Fibroblast of peridontal ligament (primary cell): ENCODE data around the gene CMTM1.
"Not testable (repeated sequence)": the region's sequence is repeated elsewhere in the genome, so short reads cannot be mapped to it uniquely, and the experiment has no call there.

Experiments used
- DNase-seq: peaks from one replicate; pipeline ENCODE4 v3.0.0-alpha.2; 2010; ENCODE audit errors: extremely low read depth

CMTM1 gene

GRCh38 chr16:66591018-66591417 is 24.8 kb downstream of the CMTM1 start:
- no peak for DNase-seq

DNA sequence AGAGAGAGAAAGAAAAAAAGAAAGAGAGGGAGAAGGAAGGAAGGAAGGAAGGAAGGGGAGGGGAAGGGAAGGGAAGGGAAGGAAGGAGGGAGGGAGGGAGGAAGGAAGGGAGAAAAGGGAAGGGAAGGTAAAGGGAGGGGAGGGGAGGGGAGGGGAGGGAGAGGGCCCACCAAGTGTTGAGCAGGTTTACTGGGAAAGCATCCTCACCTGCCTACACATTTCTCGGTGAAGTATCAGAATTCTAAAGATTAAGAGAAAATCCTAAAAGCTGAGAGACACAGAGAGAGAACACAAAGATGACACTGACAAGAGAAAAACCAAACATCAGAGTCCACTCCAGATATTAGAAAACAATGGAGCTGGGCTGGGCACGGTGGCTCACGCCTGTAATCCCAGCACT is 26.0 kb downstream of the CMTM1 start:
- DNase-seq: no peak

DNA sequence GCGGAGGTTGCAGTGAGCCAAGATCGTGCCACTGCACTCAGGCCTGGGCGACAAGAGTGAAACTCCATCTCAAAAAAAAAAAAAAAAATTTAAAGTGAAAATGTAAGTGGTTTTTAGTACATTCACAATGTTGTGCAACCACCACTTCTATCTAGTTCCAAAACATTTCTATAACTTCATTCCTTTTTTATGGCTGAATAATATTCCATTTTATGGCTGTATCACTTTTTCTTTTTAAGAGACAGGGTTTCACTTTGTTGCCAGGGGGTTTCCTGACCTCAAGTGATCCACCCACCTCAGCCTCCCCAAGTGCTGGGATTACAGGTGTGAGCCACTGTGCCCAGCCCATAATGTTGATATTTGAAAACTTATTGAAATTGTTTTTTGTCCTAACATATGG is 26.6 kb downstream of the CMTM1 start:
- DNase-seq: no peak

DNA sequence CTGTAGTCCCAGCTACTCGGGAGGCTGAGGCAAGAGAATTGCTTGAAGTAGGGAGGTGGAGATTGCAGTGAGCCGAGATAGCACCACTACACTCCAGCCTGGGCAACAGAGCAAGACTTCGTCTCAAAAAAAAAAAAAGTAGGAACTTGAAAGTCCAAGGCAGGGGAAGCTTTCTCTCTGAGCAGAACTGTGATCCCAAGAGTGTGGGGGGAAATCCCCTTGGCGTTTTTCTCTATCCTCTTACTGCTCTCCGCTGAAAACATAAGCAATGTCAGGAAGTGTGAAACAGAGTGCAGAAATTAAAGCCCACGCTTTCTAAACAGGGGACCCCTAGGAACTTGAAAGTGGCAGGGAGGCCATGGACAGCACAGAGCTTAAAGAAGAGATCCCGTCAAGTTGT is 28.5 kb downstream of the CMTM1 start:
- no peak for DNase-seq

DNA sequence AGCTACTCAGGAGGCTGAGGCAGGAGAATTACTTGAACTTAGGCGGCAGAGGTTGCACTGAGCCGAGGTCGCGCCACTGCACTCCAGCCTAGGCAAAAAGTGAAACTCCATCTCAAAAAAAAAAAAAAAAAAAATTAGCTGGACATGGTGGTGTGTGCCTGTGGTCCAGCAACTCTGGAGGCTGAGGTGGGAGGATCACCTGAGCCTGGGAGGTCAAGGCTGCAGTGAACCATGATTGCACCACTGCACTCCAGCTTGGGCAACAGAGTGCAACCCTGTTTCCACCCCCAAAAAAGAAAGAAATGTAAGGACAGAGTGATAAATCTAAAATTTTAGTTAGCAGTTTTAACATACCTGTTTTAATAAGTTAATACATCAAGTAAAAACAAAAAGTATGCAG is 30.3 kb downstream of the CMTM1 start:
- not testable (repeated sequence) for DNase-seq

- no peak for DNase-seq
These were observed 31.0 kb downstream of the CMTM1 start for GRCh38 chr16:66596986-66597848.

DNA sequence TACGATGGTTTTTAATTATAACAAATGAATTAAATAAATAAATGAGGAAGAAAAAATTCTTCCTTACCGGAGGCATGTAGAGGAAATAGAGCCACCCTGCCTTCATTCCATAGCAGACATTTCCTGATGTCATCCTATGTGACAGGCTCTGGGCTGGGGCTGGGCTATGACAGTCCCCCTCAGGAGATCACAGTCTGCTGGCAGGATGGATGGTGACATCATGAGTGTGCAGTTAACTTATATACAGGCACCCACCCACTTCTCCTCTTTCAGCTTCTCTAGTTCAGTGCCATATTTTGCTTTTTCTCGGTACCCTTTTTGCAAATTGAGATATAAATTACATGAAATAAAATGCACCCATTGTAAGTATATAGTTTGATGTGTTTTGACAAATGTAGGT is 31.9 kb downstream of the CMTM1 start:
- no peak for DNase-seq

- DNase-seq: no peak
These were observed 33.5 kb downstream of the CMTM1 start for GRCh38 chr16:66599726-66600125.

GRCh38 chr16:66600477-66600876 is 34.2 kb downstream of the CMTM1 start:
- DNase-seq: no peak

DNA sequence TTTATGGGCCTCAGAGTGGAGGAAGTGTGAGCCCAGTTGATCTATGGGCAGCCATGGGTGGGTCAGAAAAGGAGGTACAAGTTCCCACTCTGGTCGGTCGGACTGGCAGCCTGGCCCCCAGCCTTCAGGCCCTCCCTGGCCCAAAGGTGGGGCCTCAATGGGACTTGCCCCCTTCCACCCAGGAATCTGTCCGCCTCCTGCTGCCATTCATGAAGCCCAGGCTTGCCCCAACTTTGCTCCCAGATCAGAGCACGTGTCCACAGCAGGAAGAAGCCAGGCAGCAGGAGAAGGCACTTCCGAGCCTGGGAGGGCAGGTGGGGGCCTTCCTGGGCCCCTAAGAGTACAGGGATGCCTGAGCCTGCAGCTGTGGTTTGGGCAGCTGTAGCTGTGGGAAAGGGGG is 35.2 kb downstream of the CMTM1 start:
- no peak for DNase-seq

- DNase-seq: peak; percentile 46
These were observed 37.5 kb downstream of the CMTM1 start for GRCh38 chr16:66603537-66604375.

- DNase-seq: peak; percentile 46
These were observed 38.3 kb downstream of the CMTM1 start, which contains the start of gene CMTM3 for GRCh38 chr16:66604376-66605176. CMTM3 (plus strand) TSS chr16:66604704; CDS start chr16:66604806, 102 bp downstream.

DNA sequence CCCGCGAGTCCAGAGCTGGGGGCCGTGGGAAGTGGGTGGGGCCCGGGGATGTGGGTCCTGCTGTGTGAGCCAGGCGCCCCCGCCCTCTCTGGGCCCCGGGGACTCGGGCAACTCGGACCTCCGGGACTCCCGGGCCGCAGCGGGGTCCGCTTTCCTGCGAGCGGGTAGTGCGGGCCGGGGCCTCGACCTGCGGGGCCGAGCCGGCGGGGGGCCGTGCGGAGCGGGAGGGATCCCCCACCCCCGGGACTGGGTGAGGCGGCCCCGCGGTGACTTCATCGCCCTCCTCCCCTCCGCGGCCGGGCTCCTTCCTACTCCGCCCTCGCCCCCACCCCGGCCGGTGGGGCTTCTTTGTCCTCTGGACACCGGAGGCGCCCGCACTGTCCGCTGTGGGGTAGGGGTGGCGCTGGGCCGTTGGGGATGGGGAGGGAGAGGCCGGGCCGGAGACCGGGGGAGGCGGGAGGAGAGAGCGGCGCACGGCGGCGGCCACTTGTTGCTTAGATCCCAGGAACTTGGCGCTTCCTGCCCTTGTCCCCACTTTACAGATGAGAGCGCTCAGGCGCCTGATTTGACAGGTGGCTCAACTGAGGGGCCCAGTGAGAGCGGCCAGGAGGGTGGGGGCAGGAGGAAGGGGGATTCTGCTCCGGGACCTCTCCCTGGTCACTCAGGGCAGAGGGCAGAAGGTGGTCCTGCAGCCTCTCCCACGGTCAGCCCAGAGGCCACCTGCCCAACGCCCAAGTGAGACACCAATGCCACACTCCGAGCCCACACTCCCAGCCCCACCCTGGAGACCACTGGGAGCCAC is 39.1 kb downstream of the CMTM1 start:
- DNase-seq: peak; percentile 5

- DNase-seq: no peak
These were observed 39.9 kb downstream of the CMTM1 start for GRCh38 chr16:66605979-66606751.

DNA sequence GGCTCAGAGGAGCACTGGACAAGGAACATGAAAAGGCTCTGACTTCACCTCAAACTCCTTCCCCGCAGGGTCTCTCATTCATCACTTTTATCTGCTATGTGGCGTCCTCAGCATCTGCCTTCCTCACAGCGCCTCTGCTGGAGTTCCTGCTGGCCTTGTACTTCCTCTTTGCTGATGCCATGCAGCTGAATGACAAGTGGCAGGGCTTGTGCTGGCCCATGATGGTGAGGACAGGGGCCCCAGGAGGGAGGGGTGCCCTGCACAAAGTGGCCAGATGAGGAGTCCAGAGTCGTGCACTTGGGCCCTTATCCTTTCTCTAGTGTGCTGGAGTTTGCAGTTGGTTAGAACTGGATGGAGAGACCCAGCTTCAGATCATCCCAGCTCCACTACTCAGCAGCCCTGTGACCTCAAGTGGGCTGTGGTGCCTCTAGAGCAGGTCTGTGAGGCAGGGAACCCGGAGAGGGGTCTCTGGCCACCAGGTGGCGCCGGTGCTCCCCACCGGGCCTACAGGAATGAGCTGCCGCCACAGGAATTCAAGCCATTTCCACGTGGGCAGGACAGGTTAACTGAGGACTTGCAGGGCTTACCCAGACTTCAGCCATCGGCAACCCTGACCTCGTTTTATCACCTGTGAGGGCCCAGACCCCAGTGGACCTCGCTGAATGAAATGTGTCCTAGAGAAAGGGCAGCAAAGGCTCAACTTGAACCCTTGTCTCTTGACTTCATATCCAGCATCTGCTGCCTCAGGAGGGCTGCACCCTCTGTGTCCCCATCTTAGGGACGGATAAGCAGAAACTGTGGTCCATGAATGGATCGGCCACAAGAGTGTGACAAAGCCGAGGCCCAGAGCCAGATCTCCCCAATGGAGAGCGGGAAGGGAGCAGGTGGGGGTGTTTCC is 42.3 kb downstream of the CMTM1 start:
- peak; percentile 76 for DNase-seq

GRCh38 chr16:66609139-66609510 is 42.9 kb downstream of the CMTM1 start:
- no peak for DNase-seq

- no peak for DNase-seq
These were observed 44.0 kb downstream of the CMTM1 start for GRCh38 chr16:66610111-66610820.

DNA sequence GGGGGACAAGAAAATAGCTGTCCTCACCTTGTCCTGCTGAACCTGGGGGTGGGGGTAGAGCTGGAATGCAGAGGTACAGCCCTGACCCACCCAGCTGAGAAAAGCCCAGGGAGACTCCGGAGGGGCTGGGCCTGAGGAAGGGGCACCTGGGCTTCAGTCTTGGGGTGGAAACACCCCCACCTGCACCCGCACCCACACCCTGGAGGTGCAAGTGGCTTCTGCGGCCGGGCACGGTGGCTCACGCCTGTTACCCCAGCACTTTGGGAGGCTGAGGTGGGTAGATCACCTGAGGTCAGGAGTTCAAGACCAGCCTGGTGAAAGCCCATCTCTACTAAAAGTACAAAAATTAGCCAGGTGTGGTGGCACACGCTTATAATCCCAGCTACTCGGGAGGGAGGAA is 45.7 kb downstream of the CMTM1 start:
- not testable (repeated sequence) for DNase-seq

DNA sequence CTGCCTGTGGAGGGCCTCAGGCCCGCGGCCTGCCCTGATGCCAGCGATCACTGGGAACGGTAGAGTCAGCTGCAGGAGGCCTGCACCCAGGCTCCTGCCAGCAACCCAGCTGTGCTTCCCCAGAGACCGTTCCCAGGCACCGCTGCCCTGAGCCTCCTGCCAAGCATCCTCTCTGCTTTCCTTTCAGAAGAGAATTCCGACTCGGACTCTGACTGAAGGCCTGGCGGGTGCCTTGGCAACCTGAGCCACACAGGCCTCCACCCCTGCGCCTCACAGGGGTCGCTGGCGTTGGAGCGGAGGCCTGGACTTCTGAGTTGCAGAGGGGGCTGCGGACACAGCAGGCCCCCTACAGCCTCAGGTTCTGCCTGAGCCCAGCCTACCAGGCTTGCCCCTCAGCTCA is 46.2 kb downstream of the CMTM1 start:
- DNase-seq: no peak
